K562 (cell line): Measurements from ENCODE around the gene MPV17L2. TPM values are rescaled to one million over a fixed set of nuclear protein-coding genes. Genes with fewer than 3 reads are reported as not detected.

Experiments used
- CBFA2T3 ChIP-seq: fragments of 450-650 bp; IDR thresholded peaks from 2 replicates; pipeline ENCODE4 v1.6.1; 2017
- CC2D1A ChIP-seq: fragments of 450-650 bp; IDR thresholded peaks from 2 replicates; pipeline ENCODE4 v1.6.1; 2017; ENCODE audit warnings: mild to moderate bottlenecking
- ELF2 ChIP-seq: fragments of 250-450 bp; sonication (Bioruptor Pico); IDR thresholded peaks from 2 replicates; pipeline ENCODE4 v1.5.0; 2021; ENCODE audit warnings: mild to moderate bottlenecking
- HNRNPH1 ChIP-seq: fragments of 200-400 bp; formaldehyde crosslinking; optimal IDR thresholded peaks from 2 replicates; pipeline ENCODE3; 2017; ENCODE audit warnings: low read depth, mild to moderate bottlenecking, low read length, moderate library complexity
- MAFG ChIP-seq: fragments of 450-650 bp; conservative IDR thresholded peaks from 2 replicates; pipeline ENCODE4 v1.6.1; 2016; ENCODE audit warnings: missing genetic modification characterization, missing compliant biosample characterization
- MTA2 ChIP-seq: fragments of 450-650 bp; IDR thresholded peaks from 2 replicates; pipeline ENCODE4 v1.6.1; 2016; ENCODE audit warnings: low read depth
- MYBL2 ChIP-seq, 2 experiments: fragments of 450-650 bp in 1 of 2; sonication (generic) in 1 of 2; formaldehyde crosslinking in 1 of 2; IDR thresholded peaks; 2 replicates each; pipeline versions ENCODE4 v1.6.1 to v1.8.1; 2017 to 2022; ENCODE audit warnings: borderline replicate concordance in 1 of 2, inconsistent platforms in 1 of 2, low read depth in 1 of 2, mild to moderate bottlenecking in 1 of 2, missing genetic modification reagents in 1 of 2, moderate library complexity in 1 of 2
- PML ChIP-seq: IDR thresholded peaks from 2 replicates; pipeline ENCODE4 v1.6.1; 2012; ENCODE audit warnings: low read length, inconsistent platforms
- SIN3A ChIP-seq, 2 experiments: fragments of 150-350 bp in 1 of 2; IDR thresholded peaks; 2 replicates each; pipeline ENCODE4 v1.6.1; 2011 to 2016; ENCODE audit warnings: borderline replicate concordance in 2 of 2, low read depth in 2 of 2, low read length in 2 of 2, mild to moderate bottlenecking in 2 of 2, moderate library complexity in 2 of 2; ENCODE audit not compliant: control insufficient read depth in 1 of 2
- ZNF253 ChIP-seq: fragments of 250-450 bp; sonication (Bioruptor Pico); conservative IDR thresholded peaks from 2 replicates; pipeline ENCODE4 v1.6.1; 2021; ENCODE audit warnings: mild to moderate bottlenecking
- ZNF445 ChIP-seq: fragments of 250-450 bp; sonication (Bioruptor Pico); IDR thresholded peaks from 2 replicates; pipeline ENCODE4 v1.4.0; 2020; ENCODE audit warnings: low read depth, mild to moderate bottlenecking, moderate library complexity
- polyA plus RNA-seq, 8 experiments: library from polyadenylated mRNA; depleted of rRNA in 4 of 8; stranded (reverse) in 5 of 8; unstranded in 3 of 8; fragments of >200 nt; fragmentation: Nextera tagmentation in 2 of 8; fragmentation: Illumina TruSeq in 1 of 8; extraction: Ambion mirVana in 2 of 8; extraction: Trizol in 1 of 8; gene quantifications; 2 replicates each; pipeline versions ENCODE4 v1.2.1 to v1.2.3, GENCODE V29; 2011 to 2014; ENCODE audit warnings: inconsistent platforms in 1 of 8, missing spikeins in 1 of 8
- total RNA-seq, 7 experiments: library from RNA; depleted of rRNA in 6 of 7; stranded (reverse); fragments of >200 nt in 6 of 7; fragmentation: Illumina TruSeq in 2 of 7; extraction: Trizol in 2 of 7; gene quantifications; 2 replicates each; pipeline versions ENCODE4 v1.2.1 to v1.2.3, GENCODE V29; 2011 to 2021; ENCODE audit warnings: low replicate concordance in 1 of 7
- TF ChIP-seq, protein P1 (sequence below): fragments of 250-450 bp; sonication (Bioruptor Pico); IDR thresholded peaks from 2 replicates; pipeline ENCODE4 v1.4.0; 2020; ENCODE audit warnings: borderline replicate concordance
- TF ChIP-seq, protein P2 (sequence below): IDR thresholded peaks from 2 replicates; pipeline ENCODE4 v1.6.1; 2011; ENCODE audit warnings: borderline replicate concordance, low read depth, mild to moderate bottlenecking, moderate library complexity, low read length; ENCODE audit not compliant: insufficient read depth, poor library complexity, severe bottlenecking
- TF ChIP-seq, protein P3 (sequence below), 2 experiments: fragments of 200-800 bp in 1 of 2; sonication (Bioruptor generic) in 1 of 2; sonication (generic) in 1 of 2; formaldehyde crosslinking in 1 of 2; IDR thresholded peaks in 1 of 2; conservative IDR thresholded peaks in 1 of 2; 2 replicates each; pipeline versions ENCODE4 v1.5.0 to v1.6.1; 2016 to 2020; ENCODE audit warnings: missing compliant biosample characterization in 1 of 2, missing genetic modification characterization in 1 of 2, missing genetic modification reagents in 1 of 2
- TF ChIP-seq, protein P4 (sequence below): sonication (generic); IDR thresholded peaks from 2 replicates; pipeline ENCODE4 v1.6.1; 2016
- TF ChIP-seq, protein P5 (sequence below): sonication (generic); formaldehyde crosslinking; IDR thresholded peaks from 2 replicates; pipeline ENCODE4 v1.8.0; 2023; ENCODE audit warnings: mild to moderate bottlenecking, missing genetic modification reagents

Gene MPV17L2
- total and polyA plus RNA-seq, 9 of the 15 experiments (the other 6 are each of a cell fraction or from before 2014, with no cell fraction given), result 10.6 to 60.2 (median 28.5) TPM

DNA sequence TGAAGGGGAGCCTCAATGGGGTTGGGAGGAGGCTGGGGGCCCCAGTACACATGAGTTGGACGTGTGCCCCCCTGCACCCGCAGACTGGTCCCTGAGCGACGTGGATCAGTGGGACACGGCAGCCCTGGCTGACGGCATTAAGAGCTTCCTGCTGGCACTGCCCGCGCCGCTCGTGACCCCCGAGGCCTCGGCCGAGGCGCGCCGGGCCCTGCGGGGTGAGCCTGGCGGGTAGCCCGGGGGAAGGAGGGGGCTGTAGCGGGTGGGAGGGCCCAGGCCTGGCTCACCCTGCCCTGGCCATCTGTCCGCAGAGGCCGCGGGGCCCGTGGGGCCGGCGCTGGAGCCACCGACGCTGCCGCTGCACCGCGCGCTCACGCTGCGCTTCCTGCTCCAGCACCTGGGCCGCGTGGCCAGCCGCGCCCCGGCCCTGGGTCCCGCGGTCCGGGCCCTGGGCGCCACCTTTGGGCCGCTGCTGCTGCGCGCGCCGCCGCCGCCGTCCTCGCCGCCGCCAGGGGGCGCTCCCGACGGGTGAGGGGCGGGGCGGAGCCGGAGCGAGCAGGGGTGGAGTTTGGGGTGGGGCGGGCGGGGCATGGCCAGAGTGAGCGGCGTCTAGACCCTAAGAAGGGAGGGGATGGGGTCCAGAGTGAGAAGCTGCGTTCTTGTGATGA is 31.9 kb upstream of the MPV17L2 start (continued):
- TF ChIP-seq, protein P1, sequence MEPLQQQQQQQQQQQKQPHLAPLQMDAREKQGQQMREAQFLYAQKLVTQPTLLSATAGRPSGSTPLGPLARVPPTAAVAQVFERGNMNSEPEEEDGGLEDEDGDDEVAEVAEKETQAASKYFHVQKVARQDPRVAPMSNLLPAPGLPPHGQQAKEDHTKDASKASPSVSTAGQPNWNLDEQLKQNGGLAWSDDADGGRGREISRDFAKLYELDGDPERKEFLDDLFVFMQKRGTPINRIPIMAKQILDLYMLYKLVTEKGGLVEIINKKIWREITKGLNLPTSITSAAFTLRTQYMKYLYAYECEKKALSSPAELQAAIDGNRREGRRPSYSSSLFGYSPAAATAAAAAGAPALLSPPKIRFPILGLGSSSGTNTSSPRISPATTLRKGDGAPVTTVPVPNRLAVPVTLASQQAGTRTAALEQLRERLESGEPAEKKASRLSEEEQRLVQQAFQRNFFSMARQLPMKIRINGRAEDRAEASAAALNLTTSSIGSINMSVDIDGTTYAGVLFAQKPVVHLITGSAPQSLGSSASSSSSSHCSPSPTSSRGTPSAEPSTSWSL (CRISPR knock-in tag), result no peak
- no peak for TF ChIP-seq HNRNPH1
- no peak for TF ChIP-seq CBFA2T3
- TF ChIP-seq ELF2, result no peak
- no peak for TF ChIP-seq MTA2
- TF ChIP-seq ZNF445, result no peak
- TF ChIP-seq, protein P2, sequence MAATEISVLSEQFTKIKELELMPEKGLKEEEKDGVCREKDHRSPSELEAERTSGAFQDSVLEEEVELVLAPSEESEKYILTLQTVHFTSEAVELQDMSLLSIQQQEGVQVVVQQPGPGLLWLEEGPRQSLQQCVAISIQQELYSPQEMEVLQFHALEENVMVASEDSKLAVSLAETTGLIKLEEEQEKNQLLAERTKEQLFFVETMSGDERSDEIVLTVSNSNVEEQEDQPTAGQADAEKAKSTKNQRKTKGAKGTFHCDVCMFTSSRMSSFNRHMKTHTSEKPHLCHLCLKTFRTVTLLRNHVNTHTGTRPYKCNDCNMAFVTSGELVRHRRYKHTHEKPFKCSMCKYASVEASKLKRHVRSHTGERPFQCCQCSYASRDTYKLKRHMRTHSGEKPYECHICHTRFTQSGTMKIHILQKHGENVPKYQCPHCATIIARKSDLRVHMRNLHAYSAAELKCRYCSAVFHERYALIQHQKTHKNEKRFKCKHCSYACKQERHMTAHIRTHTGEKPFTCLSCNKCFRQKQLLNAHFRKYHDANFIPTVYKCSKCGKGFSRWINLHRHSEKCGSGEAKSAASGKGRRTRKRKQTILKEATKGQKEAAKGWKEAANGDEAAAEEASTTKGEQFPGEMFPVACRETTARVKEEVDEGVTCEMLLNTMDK, result peak; percentile 98
- no peak for TF ChIP-seq PML
- TF ChIP-seq MYBL2 (IDR thresholded peaks at IDR 0.05; ENCODE audit: low read depth), result no peak
- no peak for TF ChIP-seq MYBL2 (CRISPR knock-in tag; IDR thresholded peaks at IDR 0.05; ENCODE audit: borderline replicate concordance)
- TF ChIP-seq SIN3A (IDR thresholded peaks at IDR 0.05; ENCODE audit: borderline replicate concordance in 2 of 2, control insufficient read depth in 1 of 2, low read depth in 2 of 2, low read length in 2 of 2), result peak in 1 of 2 experiments; percentile 69; a peak in 1 of 4 replicates
- TF ChIP-seq CC2D1A, result no peak
- TF ChIP-seq MAFG (tag), result no peak
- TF ChIP-seq, protein P3, sequence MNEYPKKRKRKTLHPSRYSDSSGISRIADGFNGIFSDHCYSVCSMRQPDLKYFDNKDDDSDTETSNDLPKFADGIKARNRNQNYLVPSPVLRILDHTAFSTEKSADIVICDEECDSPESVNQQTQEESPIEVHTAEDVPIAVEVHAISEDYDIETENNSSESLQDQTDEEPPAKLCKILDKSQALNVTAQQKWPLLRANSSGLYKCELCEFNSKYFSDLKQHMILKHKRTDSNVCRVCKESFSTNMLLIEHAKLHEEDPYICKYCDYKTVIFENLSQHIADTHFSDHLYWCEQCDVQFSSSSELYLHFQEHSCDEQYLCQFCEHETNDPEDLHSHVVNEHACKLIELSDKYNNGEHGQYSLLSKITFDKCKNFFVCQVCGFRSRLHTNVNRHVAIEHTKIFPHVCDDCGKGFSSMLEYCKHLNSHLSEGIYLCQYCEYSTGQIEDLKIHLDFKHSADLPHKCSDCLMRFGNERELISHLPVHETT (CRISPR knock-in tag; conservative IDR thresholded peaks at IDR 0.05 in 1 of 2, IDR thresholded peaks at IDR 0.05 in 1 of 2), result 0 out of 4 replicates have a peak, but pooled peaks of 1 of the 2 experiments have one; percentile 55
- no peak for TF ChIP-seq ZNF253
- TF ChIP-seq, protein P4, sequence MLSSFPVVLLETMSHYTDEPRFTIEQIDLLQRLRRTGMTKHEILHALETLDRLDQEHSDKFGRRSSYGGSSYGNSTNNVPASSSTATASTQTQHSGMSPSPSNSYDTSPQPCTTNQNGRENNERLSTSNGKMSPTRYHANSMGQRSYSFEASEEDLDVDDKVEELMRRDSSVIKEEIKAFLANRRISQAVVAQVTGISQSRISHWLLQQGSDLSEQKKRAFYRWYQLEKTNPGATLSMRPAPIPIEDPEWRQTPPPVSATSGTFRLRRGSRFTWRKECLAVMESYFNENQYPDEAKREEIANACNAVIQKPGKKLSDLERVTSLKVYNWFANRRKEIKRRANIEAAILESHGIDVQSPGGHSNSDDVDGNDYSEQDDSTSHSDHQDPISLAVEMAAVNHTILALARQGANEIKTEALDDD, result no peak
- TF ChIP-seq, protein P5, sequence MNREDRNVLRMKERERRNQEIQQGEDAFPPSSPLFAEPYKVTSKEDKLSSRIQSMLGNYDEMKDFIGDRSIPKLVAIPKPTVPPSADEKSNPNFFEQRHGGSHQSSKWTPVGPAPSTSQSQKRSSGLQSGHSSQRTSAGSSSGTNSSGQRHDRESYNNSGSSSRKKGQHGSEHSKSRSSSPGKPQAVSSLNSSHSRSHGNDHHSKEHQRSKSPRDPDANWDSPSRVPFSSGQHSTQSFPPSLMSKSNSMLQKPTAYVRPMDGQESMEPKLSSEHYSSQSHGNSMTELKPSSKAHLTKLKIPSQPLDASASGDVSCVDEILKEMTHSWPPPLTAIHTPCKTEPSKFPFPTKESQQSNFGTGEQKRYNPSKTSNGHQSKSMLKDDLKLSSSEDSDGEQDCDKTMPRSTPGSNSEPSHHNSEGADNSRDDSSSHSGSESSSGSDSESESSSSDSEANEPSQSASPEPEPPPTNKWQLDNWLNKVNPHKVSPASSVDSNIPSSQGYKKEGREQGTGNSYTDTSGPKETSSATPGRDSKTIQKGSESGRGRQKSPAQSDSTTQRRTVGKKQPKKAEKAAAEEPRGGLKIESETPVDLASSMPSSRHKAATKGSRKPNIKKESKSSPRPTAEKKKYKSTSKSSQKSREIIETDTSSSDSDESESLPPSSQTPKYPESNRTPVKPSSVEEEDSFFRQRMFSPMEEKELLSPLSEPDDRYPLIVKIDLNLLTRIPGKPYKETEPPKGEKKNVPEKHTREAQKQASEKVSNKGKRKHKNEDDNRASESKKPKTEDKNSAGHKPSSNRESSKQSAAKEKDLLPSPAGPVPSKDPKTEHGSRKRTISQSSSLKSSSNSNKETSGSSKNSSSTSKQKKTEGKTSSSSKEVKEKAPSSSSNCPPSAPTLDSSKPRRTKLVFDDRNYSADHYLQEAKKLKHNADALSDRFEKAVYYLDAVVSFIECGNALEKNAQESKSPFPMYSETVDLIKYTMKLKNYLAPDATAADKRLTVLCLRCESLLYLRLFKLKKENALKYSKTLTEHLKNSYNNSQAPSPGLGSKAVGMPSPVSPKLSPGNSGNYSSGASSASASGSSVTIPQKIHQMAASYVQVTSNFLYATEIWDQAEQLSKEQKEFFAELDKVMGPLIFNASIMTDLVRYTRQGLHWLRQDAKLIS (CRISPR knock-in tag), result no peak
